Ovary (tissue), 1 donor: ENCODE results near the gene PPP2R1B.

Experiments
- EP300 ChIP-seq: sonication (generic); formaldehyde crosslinking; IDR thresholded peaks from one replicate; pipeline ENCODE4 v1.6.1; 2017; ENCODE audit warnings: antibody characterized with exemption
- POLR2A ChIP-seq: fragments of 450-650 bp; IDR thresholded peaks from one replicate; pipeline ENCODE4 v1.6.1; 2017; ENCODE audit warnings: antibody characterized with exemption, mild to moderate bottlenecking, moderate library complexity

GRCh38 chr11:111765320-111765983, 737 bp downstream of the PPP2R1B start:
- no peak for TF ChIP-seq POLR2A
- TF ChIP-seq EP300, result no peak
